Endothelial cell of umbilical vein (primary cell): ENCODE measurements around the gene SSC4D. TPM values are rescaled to one million over a fixed set of nuclear protein-coding genes. Genes with fewer than 3 reads are reported as not detected.

Experiments used
- BruUV-seq: library from RNA; stranded (reverse); fragments of 400-500 nt; replicated peaks from 2 replicates; lab custom pipeline; 2021; lab: Mats Ljungman, UMichigan
- CTCF ChIA-PET: fragments of 300-600, 350-600 bp; sonication (Branson Sonifier 250); formaldehyde crosslinking; loops from one replicate; lab custom pipeline; 2021; ENCODE audit warnings: antibody characterized with exemption, inconsistent platforms; lab: Charles Lee
- POLR2A ChIA-PET: fragments of 300-600, 350-600 bp; sonication (Branson Sonifier 250); formaldehyde crosslinking; loops from one replicate; lab custom pipeline; 2021; ENCODE audit warnings: antibody characterized with exemption, inconsistent platforms; lab: Charles Lee
- DNase-seq: peaks from one replicate; pipeline ENCODE4 v3.0.0-alpha.2; 2011; ENCODE audit warnings: low read depth, low spot score
- FAIRE-seq: peaks from 2 replicates; lab custom pipeline; 2011; peaks lifted over from hg19 to GRCh38; lab: Jason Lieb, UNC
- H2AFZ ChIP-seq: 2 replicates; pipeline ENCODE4 v1.6.0; 2012; ENCODE audit warnings: low read depth, low read length, control low read depth, inconsistent platforms
- H3K27ac ChIP-seq: 2 replicates; pipeline ENCODE4 v1.5.1; 2011; ENCODE audit warnings: low read depth, mild to moderate bottlenecking, control low read depth, low read length, moderate library complexity; ENCODE audit not compliant: insufficient read depth
- H3K27me3 ChIP-seq, 2 experiments: 2 replicates each; pipeline versions ENCODE4 v1.6.0 to v1.6.1; 2011; ENCODE audit warnings: low read length in 2 of 2, mixed read lengths in 1 of 2; ENCODE audit not compliant: control insufficient read depth in 2 of 2, insufficient read depth in 2 of 2
- H3K36me3 ChIP-seq, 2 experiments: 2 replicates in 1 of 2; 3 replicates in 1 of 2; pipeline ENCODE4 v1.5.1; 2011; ENCODE audit warnings: low read length in 2 of 2, mild to moderate bottlenecking in 1 of 2, moderate library complexity in 1 of 2; ENCODE audit not compliant: control insufficient read depth in 2 of 2, insufficient read depth in 2 of 2; ENCODE audit errors: extremely low read depth in 1 of 2
- H3K4me1 ChIP-seq: 3 replicates; pipeline ENCODE4 v1.5.1; 2011; ENCODE audit warnings: mild to moderate bottlenecking, low read length; ENCODE audit not compliant: control insufficient read depth, insufficient read depth; ENCODE audit errors: extremely low read depth
- H3K4me2 ChIP-seq: 2 replicates; pipeline ENCODE4 v1.6.1; 2011; ENCODE audit warnings: low read length, control low read depth, mixed read lengths; ENCODE audit not compliant: insufficient read depth
- H3K4me3 ChIP-seq, 3 experiments: fragments of 200-600 bp in 1 of 3; sonication (generic), shearing (Covaris generic) in 1 of 3; replicated peaks in 1 of 3; 2 replicates each; pipeline ENCODE4 v1.5.1; 2011 to 2016; ENCODE audit warnings: control low read depth in 3 of 3, low read length in 3 of 3, mild to moderate bottlenecking in 2 of 3, inconsistent platforms in 1 of 3, low read depth in 1 of 3, moderate library complexity in 1 of 3; ENCODE audit not compliant: insufficient read depth in 1 of 3
- H3K79me2 ChIP-seq: 2 replicates; pipeline ENCODE4 v1.6.0; 2012; ENCODE audit warnings: low read length, inconsistent platforms; ENCODE audit not compliant: control insufficient read depth, insufficient read depth
- H3K9ac ChIP-seq: replicated peaks from 2 replicates; pipeline ENCODE3; 2011; ENCODE audit warnings: low read length, control low read depth; ENCODE audit not compliant: insufficient read depth; ENCODE audit errors: extremely low read depth
- H3K9me1 ChIP-seq: replicated peaks from 3 replicates; pipeline ENCODE4 v1.6.0; 2011; ENCODE audit warnings: mild to moderate bottlenecking, low read length; ENCODE audit not compliant: control insufficient read depth, insufficient read depth; ENCODE audit errors: extremely low read depth
- H3K9me3 ChIP-seq: replicated peaks from 2 replicates; pipeline ENCODE4 v1.5.1; 2012; ENCODE audit warnings: low read length, inconsistent platforms; ENCODE audit not compliant: control insufficient read depth, insufficient read depth
- H4K20me1 ChIP-seq: replicated peaks from 2 replicates; pipeline ENCODE3; 2011; ENCODE audit warnings: mild to moderate bottlenecking, low read length; ENCODE audit not compliant: control insufficient read depth, insufficient read depth; ENCODE audit errors: extremely low read depth
- EZH2 ChIP-seq: IDR thresholded peaks from 2 replicates; pipeline ENCODE4 v1.6.1; 2012; ENCODE audit warnings: borderline replicate concordance, low read depth, mild to moderate bottlenecking, moderate library complexity, low read length, inconsistent platforms; ENCODE audit not compliant: severe bottlenecking
- FOS ChIP-seq: IDR thresholded peaks from 2 replicates; pipeline ENCODE4 v1.6.1; 2011; ENCODE audit warnings: mild to moderate bottlenecking, low read length, moderate library complexity, borderline replicate concordance; ENCODE audit not compliant: insufficient read depth
- GATA2 ChIP-seq: IDR thresholded peaks from 2 replicates; pipeline ENCODE4 v1.7.0; 2011; ENCODE audit warnings: low read depth, mild to moderate bottlenecking, moderate library complexity, mixed read lengths, low read length; ENCODE audit not compliant: insufficient read length, insufficient read depth
- MYC ChIP-seq: IDR thresholded peaks from one replicate; pipeline ENCODE4 v1.6.1; 2011; ENCODE audit warnings: mild to moderate bottlenecking, low read depth, low read length
- POLR2A ChIP-seq: IDR thresholded peaks from 2 replicates; pipeline ENCODE4 v1.6.1; 2012; ENCODE audit warnings: low read depth, mild to moderate bottlenecking, control low read depth, low read length
- dilution Hi-C: fragments of 300-500 bp; cut with MboI; formaldehyde crosslinking; loops from one replicate; pipeline ENCODE4 v1.15.0; 2019; ENCODE audit warnings: low sequenced_read_pairs; ENCODE audit not compliant: extremely low pct_ligation_motif_present
- intact Hi-C: fragments of 100-400 bp; cut with micrococcal nuclease; formaldehyde crosslinking; loops from one replicate; pipeline ENCODE4 v1.10.0; 2022
- polyA plus RNA-seq, 4 experiments: library from polyadenylated mRNA; depleted of rRNA in 3 of 4; stranded (reverse) in 3 of 4; unstranded in 1 of 4; fragments of >200 nt; gene quantifications; 2 replicates each; pipeline versions ENCODE4 v1.2.1 to v1.2.3, GENCODE V29; 2011 to 2012; ENCODE audit warnings: missing spikeins in 1 of 4
- total RNA-seq: library from RNA; stranded (reverse); gene quantifications from 2 replicates; pipeline ENCODE4 v1.2.3, GENCODE V29; 2021
- TF ChIP-seq, protein P1 (sequence below), 2 donors: IDR thresholded peaks; 1 replicate in 1 of 2; 2 replicates in 1 of 2; pipeline ENCODE4 v1.5.1; 2011; ENCODE audit warnings: low read length in 2 of 2, mild to moderate bottlenecking in 2 of 2, moderate library complexity in 2 of 2, control low read depth in 1 of 2, inconsistent platforms in 1 of 2, low read depth in 1 of 2; ENCODE audit not compliant: insufficient read depth in 1 of 2; ENCODE audit errors: extremely low read depth in 1 of 2

SSC4D gene
- total and polyA plus RNA-seq, 2 donors (not counting 3 experiments of a cell fraction or from before 2014, with no cell fraction given) = 0.46 to 0.88 TPM

DNA sequence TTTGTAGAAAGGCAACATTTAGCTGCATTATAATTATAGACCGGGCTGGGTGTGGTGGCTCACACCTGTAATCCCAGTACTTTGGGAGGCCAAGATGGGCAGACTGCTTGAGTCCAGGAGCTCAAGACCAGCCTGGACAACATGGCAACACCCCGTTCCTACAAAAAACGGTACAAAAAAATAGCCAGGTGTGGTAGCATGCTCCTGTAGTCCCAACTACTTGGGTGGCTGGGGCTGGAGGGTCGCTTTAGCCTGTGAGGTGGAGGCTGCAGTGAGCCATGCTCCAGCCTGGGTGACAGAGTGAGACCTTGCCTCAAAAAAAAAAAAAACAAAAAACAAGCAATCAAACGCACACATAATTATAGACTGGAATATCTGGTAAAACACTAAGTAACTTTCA, 55.8 kb downstream of the SSC4D start:
- no peak for FAIRE-seq
- Histone ChIP-seq H3K4me2 (no peak overlapping the region), H3K79me2 (peaks cover 100% of the 10 kb centered on the region), H3K4me1 (peaks cover 24% of the 10 kb centered on the region), H4K20me1 (peaks cover 35% of the 10 kb centered on the region), H3K27me3 (no peaks in the 10 kb centered on the region), H3K9me1 (no peaks in the 10 kb centered on the region), H3K9me3 (no peaks in the 10 kb centered on the region), H2AFZ (no peak overlapping the region), H3K36me3 (peaks cover 5 to 11% of the 10 kb centered on the region in 2 experiments), H3K27ac (no peak overlapping the region), H3K4me3 (no peak overlapping the region), H3K9ac (no peak overlapping the region)
- TF ChIP-seq EZH2 (no peak), GATA2 (no peak), POLR2A (no peak), FOS (no peak), MYC (no peak)
- TF ChIP-seq, protein P1, sequence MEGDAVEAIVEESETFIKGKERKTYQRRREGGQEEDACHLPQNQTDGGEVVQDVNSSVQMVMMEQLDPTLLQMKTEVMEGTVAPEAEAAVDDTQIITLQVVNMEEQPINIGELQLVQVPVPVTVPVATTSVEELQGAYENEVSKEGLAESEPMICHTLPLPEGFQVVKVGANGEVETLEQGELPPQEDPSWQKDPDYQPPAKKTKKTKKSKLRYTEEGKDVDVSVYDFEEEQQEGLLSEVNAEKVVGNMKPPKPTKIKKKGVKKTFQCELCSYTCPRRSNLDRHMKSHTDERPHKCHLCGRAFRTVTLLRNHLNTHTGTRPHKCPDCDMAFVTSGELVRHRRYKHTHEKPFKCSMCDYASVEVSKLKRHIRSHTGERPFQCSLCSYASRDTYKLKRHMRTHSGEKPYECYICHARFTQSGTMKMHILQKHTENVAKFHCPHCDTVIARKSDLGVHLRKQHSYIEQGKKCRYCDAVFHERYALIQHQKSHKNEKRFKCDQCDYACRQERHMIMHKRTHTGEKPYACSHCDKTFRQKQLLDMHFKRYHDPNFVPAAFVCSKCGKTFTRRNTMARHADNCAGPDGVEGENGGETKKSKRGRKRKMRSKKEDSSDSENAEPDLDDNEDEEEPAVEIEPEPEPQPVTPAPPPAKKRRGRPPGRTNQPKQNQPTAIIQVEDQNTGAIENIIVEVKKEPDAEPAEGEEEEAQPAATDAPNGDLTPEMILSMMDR (IDR thresholded peaks at IDR 0.05; ENCODE audit: extremely low read depth in 1 of 2, insufficient read depth in 1 of 2, low read depth in 1 of 2, low read length in 2 of 2) = no peak
- no peak for DNase-seq
- intact Hi-C loops (no loop called here), dilution Hi-C loops (no loop called here)
- no TSS peak for BruUV-seq
- POLR2A ChIA-PET = interaction anchor here (0.7 kb wide), 1 partner anchor 11 kb away, joined by 6 read pairs; no protein-coding TSS in a partner anchor
- CTCF ChIA-PET = no interaction called here
